IMR-90 (cell line): ENCODE measurements around the gene NFIA. TPM values are rescaled to one million over a fixed set of nuclear protein-coding genes. Genes with fewer than 3 reads are reported as not detected.

Source experiments
- ATAC-seq: fragments of 200-7000 bp; cut with Tn5 transposase; 2 replicates; pipeline ENCODE4 v1.9.1; 2020; ENCODE audit warnings: low read depth, mild to moderate bottlenecking, moderate library complexity
- BruUV-seq: library from RNA; stranded (reverse); fragments of 400-500 nt; replicated peaks from 2 replicates; lab custom pipeline; 2021; lab: Mats Ljungman, UMichigan
- CTCF ChIA-PET: fragments of 300-600 bp; formaldehyde crosslinking; extraction: SDS; loops from one replicate; lab custom pipeline; 2021; ENCODE audit warnings: antibody characterized with exemption; lab: Yijun Ruan, JAX
- POLR2A ChIA-PET: fragments of 300-600 bp; sonication (Branson Sonifier 250); formaldehyde crosslinking; loops from one replicate; lab custom pipeline; 2022; ENCODE audit warnings: antibody characterized with exemption; ENCODE audit not compliant: unreplicated experiment; lab: Charles Lee
- DNase-seq: peaks from one replicate; pipeline ENCODE4 v3.0.0; 2013
- H2AFZ ChIP-seq: replicated peaks from 2 replicates; pipeline ENCODE3; 2013; ENCODE audit warnings: low read length, mild to moderate bottlenecking; ENCODE audit not compliant: poor library complexity
- H2AK5ac ChIP-seq: 2 replicates; pipeline ENCODE4 v1.6.1; 2013; ENCODE audit warnings: low read depth, low read length, inconsistent platforms
- H2AK9ac ChIP-seq: replicated peaks from 2 replicates; pipeline ENCODE3; 2013; ENCODE audit warnings: mild to moderate bottlenecking, low read depth, low read length, moderate library complexity; ENCODE audit not compliant: poor library complexity
- H2BK120ac ChIP-seq: 2 replicates; pipeline ENCODE4 v1.6.1; 2013; ENCODE audit warnings: low read depth, low read length, inconsistent platforms
- H2BK15ac ChIP-seq: 3 replicates; pipeline ENCODE4 v1.6.1; 2013; ENCODE audit warnings: low read depth, low read length, inconsistent platforms
- H2BK20ac ChIP-seq: 2 replicates; pipeline ENCODE4 v1.6.1; 2013; ENCODE audit warnings: low read depth, mild to moderate bottlenecking, inconsistent platforms, low read length, moderate library complexity
- H2BK5ac ChIP-seq: 2 replicates; pipeline ENCODE4 v1.6.1; 2013; ENCODE audit warnings: mild to moderate bottlenecking, low read depth, low read length, inconsistent platforms; ENCODE audit not compliant: poor library complexity, severe bottlenecking
- H3K14ac ChIP-seq: replicated peaks from 2 replicates; pipeline ENCODE4 v1.6.1; 2013; ENCODE audit warnings: low read depth, low read length, inconsistent platforms
- H3K18ac ChIP-seq: 2 replicates; pipeline ENCODE4 v1.6.1; 2013; ENCODE audit warnings: low read depth, low read length, control low read depth
- H3K23ac ChIP-seq: 2 replicates; pipeline ENCODE4 v1.6.1; 2013; ENCODE audit warnings: low read depth, low read length, inconsistent platforms
- H3K27ac ChIP-seq: 2 replicates; pipeline ENCODE4 v1.5.1; 2013; ENCODE audit warnings: mild to moderate bottlenecking, control low read depth, low read length; ENCODE audit not compliant: insufficient read depth
- H3K27me3 ChIP-seq: 2 replicates; pipeline ENCODE4 v1.6.1; 2013; ENCODE audit warnings: low read length; ENCODE audit not compliant: control insufficient read depth, insufficient read depth
- H3K36me3 ChIP-seq: 2 replicates; pipeline ENCODE4 v1.6.1; 2013; ENCODE audit warnings: low read length, mixed read lengths; ENCODE audit not compliant: control insufficient read depth, insufficient read depth
- H3K4ac ChIP-seq: 2 replicates; pipeline ENCODE4 v1.6.1; 2013; ENCODE audit warnings: low read depth, low read length, inconsistent platforms
- H3K4me1 ChIP-seq: 2 replicates; pipeline ENCODE4 v1.6.1; 2013; ENCODE audit warnings: low read length, mixed read lengths; ENCODE audit not compliant: control insufficient read depth, insufficient read depth
- H3K4me2 ChIP-seq: 2 replicates; pipeline ENCODE4 v1.6.1; 2013; ENCODE audit warnings: low read depth, mild to moderate bottlenecking, control low read depth, low read length, moderate library complexity
- H3K4me3 ChIP-seq: 2 replicates; pipeline ENCODE4 v1.5.1; 2013; ENCODE audit warnings: low read depth, mild to moderate bottlenecking, control low read depth, low read length, moderate library complexity; ENCODE audit not compliant: insufficient read depth
- H3K56ac ChIP-seq: 2 replicates; pipeline ENCODE4 v1.6.1; 2013; ENCODE audit warnings: low read length, inconsistent platforms; ENCODE audit not compliant: insufficient read depth; ENCODE audit errors: extremely low read depth
- H3K79me1 ChIP-seq, 2 experiments: 2 replicates each; pipeline ENCODE4 v1.6.1; 2013; ENCODE audit warnings: low read length in 2 of 2, inconsistent platforms in 1 of 2, low read depth in 1 of 2
- H3K9ac ChIP-seq: 2 replicates; pipeline ENCODE4 v1.6.1; 2013; ENCODE audit warnings: low read depth, low read length, control low read depth
- H3K9me1 ChIP-seq: 2 replicates; pipeline ENCODE4 v1.6.1; 2013; ENCODE audit warnings: low read length, inconsistent platforms; ENCODE audit not compliant: insufficient read depth
- H3K9me3 ChIP-seq: 2 replicates; pipeline ENCODE4 v1.6.1; 2013; ENCODE audit warnings: low read length; ENCODE audit not compliant: control insufficient read depth, insufficient read depth
- H4K20me1 ChIP-seq: 2 replicates; pipeline ENCODE4 v1.6.1; 2013; ENCODE audit warnings: low read length, inconsistent platforms; ENCODE audit not compliant: insufficient read depth
- H4K5ac ChIP-seq: 2 replicates; pipeline ENCODE4 v1.6.1; 2013; ENCODE audit warnings: mild to moderate bottlenecking, low read depth, low read length, control low read depth
- H4K8ac ChIP-seq, 2 experiments: 2 replicates each; pipeline ENCODE4 v1.6.1; 2013; ENCODE audit warnings: low read depth in 2 of 2, low read length in 2 of 2, control low read depth in 1 of 2, inconsistent platforms in 1 of 2
- H4K91ac ChIP-seq: 2 replicates; pipeline ENCODE4 v1.6.1; 2013; ENCODE audit warnings: low read depth, low read length, inconsistent platforms; ENCODE audit not compliant: insufficient read depth
- BHLHE40 ChIP-seq: fragments of 150-350 bp; IDR thresholded peaks from 2 replicates; pipeline ENCODE4 v1.6.1; 2016; ENCODE audit warnings: mild to moderate bottlenecking, low read depth, low read length
- CHD1 ChIP-seq: IDR thresholded peaks from 2 replicates; pipeline ENCODE4 v1.6.1; 2012; ENCODE audit warnings: low read depth, low read length, improper control_type of control experiment
- CTCF ChIP-seq: conservative IDR thresholded peaks from 2 replicates; pipeline ENCODE4 v1.5.1; 2012; ENCODE audit warnings: mild to moderate bottlenecking, low read depth, low read length, improper control_type of control experiment
- FOS ChIP-seq: fragments of 150-350 bp; IDR thresholded peaks from 2 replicates; pipeline ENCODE4 v1.6.1; 2016; ENCODE audit warnings: low read depth, low read length
- MAFK ChIP-seq: IDR thresholded peaks from 2 replicates; pipeline ENCODE4 v1.6.1; 2012; ENCODE audit warnings: low read depth, low read length, improper control_type of control experiment
- MAZ ChIP-seq: IDR thresholded peaks from 2 replicates; pipeline ENCODE4 v1.6.1; 2012; ENCODE audit warnings: low read depth, mild to moderate bottlenecking, low read length, improper control_type of control experiment, moderate library complexity, borderline replicate concordance
- MXI1 ChIP-seq: IDR thresholded peaks from 2 replicates; pipeline ENCODE4 v1.6.1; 2012; ENCODE audit warnings: low read depth, mild to moderate bottlenecking, low read length, moderate library complexity, borderline replicate concordance
- RAD21 ChIP-seq: IDR thresholded peaks from 2 replicates; pipeline ENCODE4 v1.6.1; 2012; ENCODE audit warnings: low read length, improper control_type of control experiment
- RCOR1 ChIP-seq: IDR thresholded peaks from 2 replicates; pipeline ENCODE4 v1.6.1; 2012; ENCODE audit warnings: mild to moderate bottlenecking, low read length, improper control_type of control experiment; ENCODE audit not compliant: insufficient replicate concordance
- RFX5 ChIP-seq: IDR thresholded peaks from 2 replicates; pipeline ENCODE4 v1.8.0; 2012; ENCODE audit warnings: low read depth, mild to moderate bottlenecking, low read length, moderate library complexity
- WGBS, 2 experiments: methylation state at CpG; one replicate each; pipeline versions ENCODE4 v1.1.5 to v1.1.7; 2013; ENCODE audit warnings: missing lambda C conversion rate in 2 of 2; ENCODE audit not compliant: insufficient read length in 1 of 2; ENCODE audit errors: extremely low coverage in 2 of 2; 5-methylcytosine and 5-hydroxymethylcytosine counted together
- dilution Hi-C: fragments of 300-500 bp; cut with HindIII; formaldehyde crosslinking; loops from one replicate; pipeline ENCODE4 v1.14.3; 2018; ENCODE audit warnings: low sequenced_read_pairs; ENCODE audit not compliant: unreplicated experiment
- in situ Hi-C: fragments of 300-500 bp; cut with MboI; formaldehyde crosslinking; loops from 3 replicates; pipeline ENCODE4 v1.14.3; 2019; ENCODE audit warnings: low sequenced_read_pairs, inconsistent platforms, mixed read lengths
- intact Hi-C: fragments of 100-400 bp; cut with micrococcal nuclease; formaldehyde crosslinking; loops from 2 replicates; pipeline ENCODE4 v1.10.0; 2022
- polyA plus RNA-seq, 3 experiments: library from polyadenylated mRNA; depleted of rRNA; stranded (reverse); fragments of >200 nt; gene quantifications; 2 replicates each; pipeline ENCODE4 v1.2.3, GENCODE V29; 2012; ENCODE audit warnings: low replicate concordance in 1 of 3
- total RNA-seq: library from RNA; depleted of rRNA; stranded (reverse); fragments of >200 nt; gene quantifications from 2 replicates; pipeline ENCODE4 v1.2.3, GENCODE V29; 2012

Gene NFIA
- total and polyA plus RNA-seq, 2 of the 4 experiments (the other 2 are of a cell fraction): 1.6 to 2.2 TPM

- Histone ChIP-seq H3K27ac (no peak overlapping the region), H2BK120ac (no peak overlapping the region), H2BK15ac (no peak overlapping the region), H2BK20ac (no peak overlapping the region), H3K9ac (no peak overlapping the region), H3K9me1 (no peaks in the 10 kb centered on the region), H3K23ac (no peak overlapping the region), H4K20me1 (no peaks in the 10 kb centered on the region), H2AFZ (no peak overlapping the region), H3K9me3 (no peaks in the 10 kb centered on the region), H4K8ac (no peak overlapping the region), H3K4me1 (no peaks in the 10 kb centered on the region), H3K36me3 (peaks cover 6% of the 10 kb centered on the region; the same call in 1 of the 2 replicates), H4K5ac (no peak overlapping the region), H3K18ac (no peak overlapping the region), H2AK9ac (no peak overlapping the region), H2BK5ac (no peak overlapping the region), H2AK5ac (no peak overlapping the region), H3K14ac (no peak overlapping the region), H3K4me2 (no peak overlapping the region), H3K4me3 (no peak overlapping the region), H3K27me3 (no peaks in the 10 kb centered on the region), H4K91ac (no peak overlapping the region), H3K79me1 (no peaks in the 10 kb centered on the region), H3K4ac (no peak overlapping the region), H3K56ac (no peak overlapping the region)
- in situ Hi-C loops (no loop called here), intact Hi-C loops (loop anchor here (2.0 kb wide), 2 partner anchors 13 to 97 kb away; no protein-coding TSS in a partner anchor), dilution Hi-C loops (no loop called here)
- ChIA-PET CTCF (interaction anchor here (1.1 kb wide), 1 partner anchor 36 kb away, joined by 8 read pairs; no protein-coding TSS in a partner anchor), POLR2A (no interaction called here)
- no TSS peak for BruUV-seq
- DNase-seq: no peak
- no peak for ATAC-seq
- no peak for TF ChIP-seq RCOR1
- no peak for TF ChIP-seq BHLHE40
- no peak for TF ChIP-seq CHD1
- no peak for TF ChIP-seq MAZ
- no peak for TF ChIP-seq RAD21
- no peak for TF ChIP-seq FOS
- TF ChIP-seq MAFK: no peak
- TF ChIP-seq CTCF: no peak
- TF ChIP-seq RFX5: no peak
- no peak for TF ChIP-seq MXI1
- no CpG with 5 or more reads among the region's 3 CpGs for WGBS, 2 experiments
Measured at GRCh38 chr1:61085206-61085982, 3.0 kb downstream of the NFIA start.
